22Rv1 (cell line): ENCODE data around the gene NFYA.

ENCODE experiments used
- H3K27ac ChIP-seq: fragments of 450-650 bp; 2 replicates; pipeline ENCODE4 v1.5.1; 2017
- ZFX ChIP-seq: fragments of 450-650 bp; IDR thresholded peaks from 2 replicates; pipeline ENCODE4 v1.6.1; 2017; ENCODE audit warnings: antibody characterized with exemption, borderline replicate concordance
- TF ChIP-seq, protein P1 (sequence below): fragments of 450-650 bp; IDR thresholded peaks from 2 replicates; pipeline ENCODE4 v1.5.1; 2017; ENCODE audit warnings: mild to moderate bottlenecking

The NFYA gene

DNA sequence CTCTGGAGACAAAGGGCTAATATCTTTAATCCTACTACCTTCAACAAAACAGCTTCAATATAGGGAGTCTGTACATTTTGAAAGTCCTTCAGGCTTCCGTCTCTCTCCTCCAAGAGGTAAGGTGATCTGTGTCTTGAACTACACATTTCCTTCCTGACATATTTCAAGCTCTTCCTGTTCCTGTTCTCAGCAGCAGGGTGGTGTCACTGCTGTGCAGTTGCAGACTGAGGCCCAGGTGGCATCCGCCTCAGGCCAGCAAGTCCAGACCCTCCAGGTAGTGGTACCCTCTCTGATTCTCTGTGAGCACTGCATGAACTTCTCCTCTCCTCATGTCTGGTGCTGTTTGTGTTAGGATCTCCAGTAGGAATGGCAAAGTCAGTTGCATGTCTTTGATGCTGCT, 7.8 kb downstream of the NFYA start:
- H3K27ac ChIP-seq: no peak overlapping the region
- no peak for TF ChIP-seq ZFX
- TF ChIP-seq, protein P1, sequence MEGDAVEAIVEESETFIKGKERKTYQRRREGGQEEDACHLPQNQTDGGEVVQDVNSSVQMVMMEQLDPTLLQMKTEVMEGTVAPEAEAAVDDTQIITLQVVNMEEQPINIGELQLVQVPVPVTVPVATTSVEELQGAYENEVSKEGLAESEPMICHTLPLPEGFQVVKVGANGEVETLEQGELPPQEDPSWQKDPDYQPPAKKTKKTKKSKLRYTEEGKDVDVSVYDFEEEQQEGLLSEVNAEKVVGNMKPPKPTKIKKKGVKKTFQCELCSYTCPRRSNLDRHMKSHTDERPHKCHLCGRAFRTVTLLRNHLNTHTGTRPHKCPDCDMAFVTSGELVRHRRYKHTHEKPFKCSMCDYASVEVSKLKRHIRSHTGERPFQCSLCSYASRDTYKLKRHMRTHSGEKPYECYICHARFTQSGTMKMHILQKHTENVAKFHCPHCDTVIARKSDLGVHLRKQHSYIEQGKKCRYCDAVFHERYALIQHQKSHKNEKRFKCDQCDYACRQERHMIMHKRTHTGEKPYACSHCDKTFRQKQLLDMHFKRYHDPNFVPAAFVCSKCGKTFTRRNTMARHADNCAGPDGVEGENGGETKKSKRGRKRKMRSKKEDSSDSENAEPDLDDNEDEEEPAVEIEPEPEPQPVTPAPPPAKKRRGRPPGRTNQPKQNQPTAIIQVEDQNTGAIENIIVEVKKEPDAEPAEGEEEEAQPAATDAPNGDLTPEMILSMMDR: no peak

DNA sequence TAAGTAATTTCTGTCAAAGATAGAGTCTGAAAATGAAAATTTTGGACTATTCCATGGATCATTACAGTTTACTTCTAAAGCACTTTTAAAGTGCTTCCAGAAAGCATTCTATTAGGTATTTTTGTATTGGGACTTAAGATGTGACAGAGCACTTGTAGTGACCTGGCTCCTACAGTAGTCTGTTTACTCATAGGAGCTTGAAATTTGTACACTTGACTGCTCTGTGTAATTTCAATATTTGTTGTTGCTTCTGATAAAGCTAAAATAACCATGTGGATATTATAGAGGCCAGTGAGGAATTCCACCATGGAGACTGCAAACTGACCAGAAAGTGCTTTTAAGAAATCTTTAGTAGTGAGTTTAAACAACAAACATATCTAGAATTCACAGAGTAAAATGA, 10.3 kb downstream of the NFYA start:
- TF ChIP-seq ZFX: no peak
- TF ChIP-seq, protein P1: no peak
- H3K27ac ChIP-seq: no peak overlapping the region

DNA sequence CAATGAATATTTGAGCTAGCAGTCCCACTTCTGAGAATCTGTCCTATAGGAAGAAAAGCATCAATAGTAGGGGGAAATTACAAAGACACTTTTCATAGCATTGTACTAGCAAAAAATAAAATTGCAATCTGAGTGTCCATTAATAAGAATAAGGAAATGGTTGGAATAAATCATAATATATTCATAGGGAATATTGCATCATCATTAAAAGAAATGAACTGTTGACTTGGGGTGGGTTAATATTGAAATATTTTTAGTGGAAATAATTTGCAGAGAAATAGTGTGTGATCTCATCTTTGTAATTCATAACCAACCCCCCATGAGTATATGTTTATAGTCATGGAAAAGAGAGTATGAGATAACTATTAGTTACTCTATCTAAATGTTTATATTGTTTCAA, 12.4 kb downstream of the NFYA start:
- TF ChIP-seq ZFX: no peak
- TF ChIP-seq, protein P1: no peak
- no peak overlapping the region for H3K27ac ChIP-seq

DNA sequence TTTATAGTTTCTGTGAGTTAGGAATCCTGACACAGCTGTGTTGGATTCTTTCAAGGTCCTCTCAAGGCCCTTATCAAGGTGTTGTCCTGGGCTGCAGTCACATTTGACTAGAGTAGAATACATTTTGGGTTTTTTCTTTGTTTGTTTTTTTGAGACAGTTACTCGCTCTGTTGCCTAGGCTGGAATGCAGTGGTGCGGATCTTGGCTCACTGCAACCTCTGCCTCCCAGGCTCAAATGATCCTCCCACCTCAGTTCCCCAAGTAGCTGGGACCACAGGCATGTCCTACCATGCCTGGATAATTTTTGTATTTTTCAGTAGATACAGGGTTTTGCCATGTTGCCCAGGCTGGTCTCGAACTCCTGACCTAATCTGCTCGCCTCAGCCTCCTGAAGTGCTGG, 15.7 kb downstream of the NFYA start:
- no peak overlapping the region for H3K27ac ChIP-seq
- no peak for TF ChIP-seq ZFX
- TF ChIP-seq, protein P1: no peak

DNA sequence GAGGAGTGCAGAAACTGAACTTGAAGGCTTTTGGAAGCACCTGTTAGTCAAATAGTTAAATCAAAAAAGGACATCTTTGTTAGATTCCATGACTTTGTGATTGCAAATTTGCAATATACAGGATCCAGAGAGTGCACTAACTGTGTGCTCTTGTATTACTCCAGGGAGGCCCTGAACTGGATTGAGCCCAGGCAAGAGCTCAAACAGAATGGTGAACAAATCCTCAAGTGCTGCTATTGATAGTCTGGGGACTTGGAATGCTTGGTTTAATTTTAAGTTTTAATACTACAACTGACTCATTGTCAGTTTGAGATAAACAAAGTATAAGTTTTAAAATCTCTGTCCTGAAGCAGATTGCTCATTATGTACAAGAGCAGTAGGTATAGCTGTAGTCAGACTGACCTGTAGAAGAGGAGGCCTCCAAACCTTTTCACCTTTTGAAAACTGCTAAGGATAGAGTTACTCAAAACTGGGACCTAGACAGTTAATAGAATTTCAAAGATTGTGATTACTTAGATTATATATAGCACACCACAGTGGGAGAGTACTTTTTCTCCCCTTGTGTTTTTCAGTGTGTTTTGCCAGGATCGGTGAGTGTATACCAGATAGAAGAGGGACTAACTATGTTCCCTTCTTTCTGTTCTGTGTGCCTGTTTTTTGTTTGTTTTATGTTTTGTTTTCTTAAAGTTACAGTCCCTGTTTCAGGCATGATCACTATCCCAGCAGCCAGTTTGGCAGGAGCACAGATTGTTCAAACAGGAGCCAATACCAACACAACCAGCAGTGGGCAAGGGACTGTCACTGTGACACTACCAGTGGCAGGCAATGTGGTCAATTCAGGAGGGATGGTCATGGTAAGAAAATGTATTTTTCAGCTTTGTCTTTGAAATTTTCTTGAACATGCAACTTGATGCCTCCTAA, 18.3 kb downstream of the NFYA start:
- TF ChIP-seq, protein P1: no peak
- TF ChIP-seq ZFX: no peak
- H3K27ac ChIP-seq: no peak overlapping the region; the same call in 1 of the 2 replicates

DNA sequence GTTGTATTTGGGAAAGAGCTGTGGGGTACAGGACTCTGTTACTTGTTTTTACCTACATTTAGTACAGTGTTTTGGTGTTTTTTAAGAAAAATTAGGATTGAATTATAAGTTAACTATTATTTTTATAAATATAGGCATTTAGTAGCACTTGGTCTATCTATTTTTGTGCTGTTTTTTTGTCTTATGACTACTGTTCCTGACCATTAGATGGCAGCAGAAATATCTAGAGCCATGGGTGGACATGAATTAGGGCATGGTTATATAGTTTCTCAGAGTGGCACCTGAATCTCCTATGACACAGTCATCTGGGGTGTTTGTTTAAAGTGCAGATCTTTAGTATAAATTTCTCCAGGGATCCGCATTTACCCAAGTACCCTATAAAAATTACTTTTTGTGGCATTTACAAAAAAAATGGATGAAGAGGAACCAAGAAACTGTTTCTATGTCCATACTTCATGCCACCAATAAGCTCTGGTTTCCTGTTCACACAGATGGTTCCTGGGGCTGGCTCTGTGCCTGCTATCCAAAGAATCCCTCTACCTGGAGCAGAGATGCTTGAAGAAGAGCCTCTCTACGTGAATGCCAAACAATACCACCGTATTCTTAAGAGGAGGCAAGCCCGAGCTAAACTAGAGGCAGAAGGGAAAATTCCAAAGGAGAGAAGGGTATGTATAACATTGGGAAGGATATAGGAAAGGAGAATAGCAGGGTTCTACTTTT, 19.8 kb downstream of the NFYA start:
- no peak for TF ChIP-seq ZFX
- TF ChIP-seq, protein P1: peak; percentile 55
- H3K27ac ChIP-seq: no peak overlapping the region

DNA sequence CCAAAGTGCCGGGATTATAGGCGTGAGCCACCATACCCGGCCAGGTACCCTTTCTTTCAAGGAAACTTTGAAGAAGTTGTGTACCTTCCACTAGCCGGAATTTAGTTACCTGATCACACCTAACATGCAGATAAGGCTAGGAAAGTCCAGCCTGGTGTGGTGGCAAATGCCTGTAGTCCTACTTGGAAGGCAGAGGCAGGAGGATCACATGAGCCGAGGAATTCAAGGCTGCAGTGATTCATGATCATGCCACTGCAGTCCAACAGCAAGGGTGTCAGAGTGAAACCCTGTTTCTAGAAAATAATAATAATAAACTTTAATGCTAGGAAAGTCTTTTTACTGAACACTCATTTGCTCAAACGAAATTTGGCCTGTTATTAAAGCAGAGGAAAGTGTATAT, 21.0 kb downstream of the NFYA start:
- TF ChIP-seq ZFX: no peak
- TF ChIP-seq, protein P1: no peak
- no peak overlapping the region for H3K27ac ChIP-seq
